Neural progenitor cell (in vitro differentiated cells): Measurements from ENCODE around the gene AP2M1. TPM values are rescaled to one million over a fixed set of nuclear protein-coding genes. Genes with fewer than 3 reads are reported as not detected.

ENCODE experiments used
- DNase-seq: peaks from one replicate; pipeline ENCODE4 v3.0.0-alpha.2; 2016; ENCODE audit warnings: low spot score
- H2AFZ ChIP-seq: fragments of 200-600 bp; sonication (generic); replicated peaks from 2 replicates; pipeline ENCODE4 v1.6.1; 2016; ENCODE audit warnings: antibody characterized with exemption
- H3F3A ChIP-seq: fragments of 200-600 bp; sonication (generic); 2 replicates; pipeline ENCODE4 v1.6.1; 2016; ENCODE audit warnings: antibody characterized with exemption, low read depth
- H3K27ac ChIP-seq: fragments of 200-600 bp; sonication (generic); 2 replicates; pipeline ENCODE4 v1.5.1; 2016; ENCODE audit warnings: mild to moderate bottlenecking
- H3K27me3 ChIP-seq: fragments of 200-600 bp; sonication (generic); 2 replicates; pipeline ENCODE4 v1.6.1; 2016; ENCODE audit warnings: mild to moderate bottlenecking, moderate library complexity
- H3K36me3 ChIP-seq: fragments of 200-600 bp; sonication (generic); 2 replicates; pipeline ENCODE4 v1.5.1; 2016
- H3K4me1 ChIP-seq: fragments of 200-600 bp; sonication (generic); 2 replicates; pipeline ENCODE4 v1.6.1; 2016; ENCODE audit warnings: mixed run types
- H3K4me2 ChIP-seq: fragments of 200-600 bp; sonication (generic); 2 replicates; pipeline ENCODE4 v1.6.1; 2016
- H3K4me3 ChIP-seq: fragments of 200-600 bp; sonication (generic); 2 replicates; pipeline ENCODE4 v1.5.1; 2016
- H3K79me2 ChIP-seq: fragments of 200-600 bp; sonication (generic); 2 replicates; pipeline ENCODE4 v1.6.1; 2016; ENCODE audit warnings: low read depth
- H3K9ac ChIP-seq: fragments of 200-600 bp; sonication (generic); 2 replicates; pipeline ENCODE4 v1.6.1; 2016
- H3K9me3 ChIP-seq: fragments of 200-600 bp; sonication (generic); 2 replicates; pipeline ENCODE4 v1.5.1; 2016; ENCODE audit warnings: low read depth
- H4K20me1 ChIP-seq: fragments of 200-600 bp; sonication (generic); 2 replicates; pipeline ENCODE4 v1.6.1; 2016; ENCODE audit warnings: low read depth
- H3K27ac Mint-ChIP-seq: 3 replicates; pipeline ENCODE4 v1.8.0; 2021; ENCODE audit warnings: mixed read lengths
- H3K27me3 Mint-ChIP-seq: 2 replicates; pipeline ENCODE4 v1.8.0; 2022; ENCODE audit warnings: low read depth, mild to moderate bottlenecking, inconsistent platforms, moderate library complexity, mixed read lengths; ENCODE audit not compliant: insufficient read depth
- H3K36me3 Mint-ChIP-seq: 3 replicates; pipeline ENCODE4 v1.8.0; 2021; ENCODE audit warnings: mixed read lengths
- H3K4me1 Mint-ChIP-seq: 3 replicates; pipeline ENCODE4 v1.8.0; 2021; ENCODE audit warnings: mixed read lengths
- H3K4me3 Mint-ChIP-seq: 3 replicates; pipeline ENCODE4 v1.8.0; 2021; ENCODE audit warnings: mild to moderate bottlenecking, moderate library complexity, mixed read lengths
- H3K9me3 Mint-ChIP-seq: 3 replicates; pipeline ENCODE4 v1.8.0; 2020; ENCODE audit warnings: mixed read lengths
- EZH2 ChIP-seq: fragments of 200-600 bp; sonication (generic); IDR thresholded peaks from 2 replicates; pipeline ENCODE4 v1.6.1; 2017; ENCODE audit warnings: antibody characterized with exemption, mild to moderate bottlenecking, moderate library complexity
- EZH2phosphoT487 ChIP-seq: fragments of 200-600 bp; sonication (generic); IDR thresholded peaks from 2 replicates; pipeline ENCODE4 v1.6.1; 2017; ENCODE audit warnings: antibody characterized with exemption
- total RNA-seq: library from RNA; depleted of rRNA; stranded (reverse); fragments of >200 nt; gene quantifications from 2 replicates; pipeline ENCODE4 v1.2.3, GENCODE V29; 2015; ENCODE audit warnings: low replicate concordance
- TF ChIP-seq, protein P1 (sequence below): fragments of 200-600 bp; sonication (generic); IDR thresholded peaks from 2 replicates; pipeline ENCODE4 v1.5.1; 2017; ENCODE audit warnings: antibody characterized with exemption, mild to moderate bottlenecking

AP2M1 gene
- total RNA-seq, 1 donor from 2014 or later, result 309 TPM

DNA sequence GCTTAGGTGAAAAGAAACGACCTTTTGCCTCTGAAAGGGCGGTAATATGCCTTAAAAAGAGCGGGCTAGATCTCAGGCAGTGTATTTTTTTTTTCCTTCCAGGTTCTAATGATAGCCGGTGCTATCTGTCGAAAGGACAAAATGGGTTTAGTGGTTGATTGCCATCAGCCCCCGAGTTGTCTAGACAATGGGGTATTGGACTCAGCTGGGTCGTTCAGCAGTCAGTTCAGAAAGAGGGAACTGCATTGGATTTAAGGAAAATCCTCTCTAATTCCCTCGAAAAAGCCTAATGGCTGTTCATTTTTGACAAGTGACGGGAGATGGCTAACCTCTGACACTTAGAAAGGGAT, 38.8 kb upstream of the AP2M1 start:
- H4K20me1 ChIP-seq, result no peaks in the 10 kb centered on the region
- peak overlapping the region; percentile 97 for H3K4me2 ChIP-seq
- H3K36me3 ChIP-seq, result no peaks in the 10 kb centered on the region
- no peaks in the 10 kb centered on the region for H3K9me3 ChIP-seq
- H3K79me2 ChIP-seq, result peaks cover 38% of the 10 kb centered on the region
- Mint-ChIP-seq H3K36me3 (peaks cover 5% of the 10 kb centered on the region), H3K27ac (peak overlapping the region; percentile 42), H3K4me1 (peaks cover 22% of the 10 kb centered on the region), H3K9me3 (no peaks in the 10 kb centered on the region), H3K4me3 (peak overlapping the region; percentile 99), H3K27me3 (peaks cover 2% of the 10 kb centered on the region)
- H3K27ac ChIP-seq, result no peak overlapping the region
- H3F3A ChIP-seq, result peaks cover 20% of the 10 kb centered on the region
- TF ChIP-seq EZH2phosphoT487 (no peak), EZH2 (no peak)
- TF ChIP-seq, protein P1, sequence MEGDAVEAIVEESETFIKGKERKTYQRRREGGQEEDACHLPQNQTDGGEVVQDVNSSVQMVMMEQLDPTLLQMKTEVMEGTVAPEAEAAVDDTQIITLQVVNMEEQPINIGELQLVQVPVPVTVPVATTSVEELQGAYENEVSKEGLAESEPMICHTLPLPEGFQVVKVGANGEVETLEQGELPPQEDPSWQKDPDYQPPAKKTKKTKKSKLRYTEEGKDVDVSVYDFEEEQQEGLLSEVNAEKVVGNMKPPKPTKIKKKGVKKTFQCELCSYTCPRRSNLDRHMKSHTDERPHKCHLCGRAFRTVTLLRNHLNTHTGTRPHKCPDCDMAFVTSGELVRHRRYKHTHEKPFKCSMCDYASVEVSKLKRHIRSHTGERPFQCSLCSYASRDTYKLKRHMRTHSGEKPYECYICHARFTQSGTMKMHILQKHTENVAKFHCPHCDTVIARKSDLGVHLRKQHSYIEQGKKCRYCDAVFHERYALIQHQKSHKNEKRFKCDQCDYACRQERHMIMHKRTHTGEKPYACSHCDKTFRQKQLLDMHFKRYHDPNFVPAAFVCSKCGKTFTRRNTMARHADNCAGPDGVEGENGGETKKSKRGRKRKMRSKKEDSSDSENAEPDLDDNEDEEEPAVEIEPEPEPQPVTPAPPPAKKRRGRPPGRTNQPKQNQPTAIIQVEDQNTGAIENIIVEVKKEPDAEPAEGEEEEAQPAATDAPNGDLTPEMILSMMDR, result no peak
- H3K4me1 ChIP-seq, result peaks cover 6% of the 10 kb centered on the region
- H3K9ac ChIP-seq, result peak overlapping the region; percentile 62
- H2AFZ ChIP-seq, result peak overlapping the region; percentile 77
- H3K27me3 ChIP-seq, result peaks cover 10% of the 10 kb centered on the region
- no peak for DNase-seq
- peak overlapping the region; percentile 85 for H3K4me3 ChIP-seq

- Histone ChIP-seq H3F3A (peaks cover 15% of the 10 kb centered on the region), H3K4me2 (no peak overlapping the region), H4K20me1 (peaks cover 6% of the 10 kb centered on the region), H3K27me3 (no peaks in the 10 kb centered on the region), H3K79me2 (peaks cover 37% of the 10 kb centered on the region), H2AFZ (no peak overlapping the region), H3K36me3 (no peaks in the 10 kb centered on the region), H3K9me3 (no peaks in the 10 kb centered on the region), H3K9ac (no peak overlapping the region), H3K4me3 (no peak overlapping the region), H3K4me1 (peaks cover 6% of the 10 kb centered on the region), H3K27ac (no peak overlapping the region)
- no peaks in the 10 kb centered on the region for H3K9me3 Mint-ChIP-seq
- H3K4me1 Mint-ChIP-seq, result peaks cover 14% of the 10 kb centered on the region
- no peak overlapping the region for H3K4me3 Mint-ChIP-seq
- no peak for DNase-seq
- H3K27ac Mint-ChIP-seq, result no peak overlapping the region
- TF ChIP-seq EZH2, result no peak
- TF ChIP-seq, protein P1, result no peak
- TF ChIP-seq EZH2phosphoT487, result no peak
- H3K36me3 Mint-ChIP-seq, result peaks cover 17% of the 10 kb centered on the region
- peaks cover 11% of the 10 kb centered on the region for H3K27me3 Mint-ChIP-seq
These were observed 34.2 kb upstream of the AP2M1 start for GRCh38 chr3:184140436-184140835.

DNA sequence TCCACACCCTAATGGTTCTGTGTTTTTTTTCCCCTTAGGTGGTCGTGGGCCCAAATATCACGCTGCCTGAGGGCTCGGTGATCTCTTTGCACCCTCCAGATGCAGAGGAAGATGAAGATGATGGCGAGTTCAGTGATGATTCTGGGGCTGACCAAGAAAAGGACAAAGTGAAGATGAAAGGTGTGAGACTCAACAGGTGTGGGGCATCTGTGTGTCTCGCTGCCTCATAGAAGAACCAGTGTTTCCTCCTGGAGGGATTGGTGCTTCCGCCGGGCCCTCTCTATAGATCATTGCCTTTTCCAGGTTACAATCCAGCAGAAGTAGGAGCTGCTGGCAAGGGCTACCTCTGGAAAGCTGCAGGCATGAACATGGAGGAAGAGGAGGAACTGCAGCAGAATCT, 32.5 kb upstream of the AP2M1 start:
- no peaks in the 10 kb centered on the region for H3K36me3 ChIP-seq
- no peak overlapping the region for H2AFZ ChIP-seq
- H3K27me3 ChIP-seq, result no peaks in the 10 kb centered on the region
- H3K9ac ChIP-seq, result no peak overlapping the region
- peaks cover 6% of the 10 kb centered on the region for H4K20me1 ChIP-seq
- peaks cover 11% of the 10 kb centered on the region for H3K27me3 Mint-ChIP-seq
- H3F3A ChIP-seq, result peaks cover 9% of the 10 kb centered on the region
- H3K4me1 Mint-ChIP-seq, result peaks cover 1% of the 10 kb centered on the region
- H3K36me3 Mint-ChIP-seq, result peaks cover 17% of the 10 kb centered on the region
- TF ChIP-seq, protein P1, result no peak
- TF ChIP-seq EZH2phosphoT487, result no peak
- no peak for TF ChIP-seq EZH2
- H3K79me2 ChIP-seq, result peaks cover 19% of the 10 kb centered on the region
- H3K27ac Mint-ChIP-seq, result no peak overlapping the region
- H3K4me3 Mint-ChIP-seq, result no peak overlapping the region
- H3K4me2 ChIP-seq, result no peak overlapping the region
- DNase-seq, result no peak
- no peaks in the 10 kb centered on the region for H3K4me1 ChIP-seq
- no peak overlapping the region for H3K27ac ChIP-seq
- no peaks in the 10 kb centered on the region for H3K9me3 ChIP-seq
- no peak overlapping the region for H3K4me3 ChIP-seq
- H3K9me3 Mint-ChIP-seq, result no peaks in the 10 kb centered on the region
